DOHH2 (cell line): ENCODE measurements around the gene CDH16.

Experiments used
- H3F3A ChIP-seq: fragments of 200-600 bp; sonication (generic), shearing (Covaris generic); 2 replicates; pipeline ENCODE4 v1.6.0; 2016; ENCODE audit warnings: antibody characterized with exemption, mild to moderate bottlenecking; ENCODE audit not compliant: control insufficient read depth, insufficient read depth
- H3K27ac ChIP-seq: fragments of 200-600 bp; sonication (generic); 2 replicates; pipeline ENCODE4 v1.5.1; 2014; ENCODE audit warnings: low read depth, mild to moderate bottlenecking, low read length, moderate library complexity
- H3K27me3 ChIP-seq: fragments of 200-600 bp; sonication (generic); 2 replicates; pipeline ENCODE4 v1.6.1; 2014; ENCODE audit warnings: mild to moderate bottlenecking, low read length, mixed read lengths; ENCODE audit not compliant: control insufficient read depth
- H3K36me3 ChIP-seq: fragments of 200-600 bp; sonication (generic); 2 replicates; pipeline ENCODE4 v1.6.1; 2014; ENCODE audit warnings: mild to moderate bottlenecking, low read length, moderate library complexity, mixed read lengths; ENCODE audit not compliant: control insufficient read depth
- H3K4me1 ChIP-seq: fragments of 200-600 bp; sonication (generic); 2 replicates; pipeline ENCODE4 v1.6.1; 2014; ENCODE audit warnings: mild to moderate bottlenecking, low read length, mixed read lengths; ENCODE audit not compliant: control insufficient read depth
- H3K4me2 ChIP-seq: fragments of 200-600 bp; sonication (generic); 2 replicates; pipeline ENCODE4 v1.6.0; 2014; ENCODE audit warnings: mild to moderate bottlenecking, low read length, moderate library complexity
- H3K4me3 ChIP-seq: fragments of 200-600 bp; sonication (generic); 2 replicates; pipeline ENCODE4 v1.5.1; 2014; ENCODE audit warnings: mild to moderate bottlenecking, low read length, mixed read lengths
- H3K79me2 ChIP-seq: fragments of 200-600 bp; sonication (generic); 2 replicates; pipeline ENCODE4 v1.6.1; 2014; ENCODE audit warnings: mild to moderate bottlenecking, low read length, mixed read lengths; ENCODE audit not compliant: control insufficient read depth
- H3K9me2 ChIP-seq: fragments of 200-600 bp; sonication (generic); replicated peaks from 2 replicates; pipeline ENCODE4 v1.6.1; 2014; ENCODE audit warnings: mild to moderate bottlenecking, low read length, mixed read lengths; ENCODE audit not compliant: control insufficient read depth
- H3K9me3 ChIP-seq: fragments of 200-600 bp; sonication (generic); 2 replicates; pipeline ENCODE4 v1.6.1; 2014; ENCODE audit warnings: antibody characterized with exemption, low read length, mixed read lengths; ENCODE audit not compliant: control insufficient read depth, insufficient read depth
- H4K20me1 ChIP-seq: fragments of 200-600 bp; sonication (generic); 2 replicates; pipeline ENCODE4 v1.6.0; 2014; ENCODE audit warnings: low read depth, mild to moderate bottlenecking, antibody characterized with exemption, low read length, moderate library complexity; ENCODE audit not compliant: control insufficient read depth, insufficient read depth
- CTCF ChIP-seq: fragments of 200-600 bp; sonication (generic); IDR thresholded peaks from one replicate; pipeline ENCODE4 v1.5.1; 2014; ENCODE audit warnings: antibody characterized with exemption, mild to moderate bottlenecking, low read depth, low read length; ENCODE audit not compliant: poor library complexity, severe bottlenecking
- EZH2phosphoT487 ChIP-seq: fragments of 200-600 bp; sonication (generic); IDR thresholded peaks from 2 replicates; pipeline ENCODE4 v1.6.1; 2017; ENCODE audit warnings: borderline replicate concordance, mild to moderate bottlenecking, antibody characterized with exemption, low read length, moderate library complexity, mixed read lengths

The CDH16 gene

GRCh38 chr16:66911801-66912200 is 6.9 kb downstream of the CDH16 start:
- Histone ChIP-seq H3K9me3 (no peaks in the 10 kb centered on the region), H3K27me3 (peaks cover 6% of the 10 kb centered on the region), H3K4me2 (no peak overlapping the region), H3K27ac (no peak overlapping the region), H4K20me1 (no peaks in the 10 kb centered on the region), H3K4me1 (no peaks in the 10 kb centered on the region), H3F3A (no peaks in the 10 kb centered on the region), H3K79me2 (no peaks in the 10 kb centered on the region), H3K4me3 (no peak overlapping the region), H3K36me3 (no peaks in the 10 kb centered on the region), H3K9me2 (no peaks in the 10 kb centered on the region)
- TF ChIP-seq CTCF (no peak), EZH2phosphoT487 (no peak)

- H3K36me3 ChIP-seq = no peaks in the 10 kb centered on the region
- no peaks in the 10 kb centered on the region for H3K4me1 ChIP-seq
- TF ChIP-seq EZH2phosphoT487 = no peak
- no peak for TF ChIP-seq CTCF
- no peaks in the 10 kb centered on the region for H3K9me3 ChIP-seq
- no peaks in the 10 kb centered on the region for H3K9me2 ChIP-seq
- no peak overlapping the region for H3K4me3 ChIP-seq
- no peak overlapping the region for H3K4me2 ChIP-seq
- no peaks in the 10 kb centered on the region for H4K20me1 ChIP-seq
- H3K27ac ChIP-seq = no peak overlapping the region
- no peaks in the 10 kb centered on the region for H3K79me2 ChIP-seq
- no peaks in the 10 kb centered on the region for H3F3A ChIP-seq
- H3K27me3 ChIP-seq = peaks cover 7% of the 10 kb centered on the region
These were observed 7.6 kb downstream of the CDH16 start for GRCh38 chr16:66911112-66911511.

GRCh38 chr16:66910175-66910940 is 8.3 kb downstream of the CDH16 start:
- no peaks in the 10 kb centered on the region for H3K9me2 ChIP-seq
- no peak for TF ChIP-seq EZH2phosphoT487
- no peak for TF ChIP-seq CTCF
- no peak overlapping the region for H3K4me2 ChIP-seq
- no peaks in the 10 kb centered on the region for H3K9me3 ChIP-seq
- no peaks in the 10 kb centered on the region for H3K36me3 ChIP-seq
- no peak overlapping the region for H3K27ac ChIP-seq
- no peaks in the 10 kb centered on the region for H3K79me2 ChIP-seq
- peaks cover 5% of the 10 kb centered on the region; the same call in 1 of the 2 replicates for H3K4me1 ChIP-seq
- H3K4me3 ChIP-seq = no peak overlapping the region
- H4K20me1 ChIP-seq = no peaks in the 10 kb centered on the region
- peaks cover 7% of the 10 kb centered on the region for H3K27me3 ChIP-seq
- H3F3A ChIP-seq = no peaks in the 10 kb centered on the region
